NB4 (cell line): Measurements from ENCODE around the gene MAGI1.

Source experiments
- MYC ChIP-seq: IDR thresholded peaks from 2 replicates; pipeline ENCODE4 v1.6.1; 2011; ENCODE audit warnings: low read depth, low read length
- POLR2A ChIP-seq: IDR thresholded peaks from 2 replicates; pipeline ENCODE4 v1.6.1; 2011; ENCODE audit warnings: mild to moderate bottlenecking; ENCODE audit not compliant: insufficient read length; ENCODE audit errors: extremely low read depth
- TF ChIP-seq, protein P1 (sequence below): IDR thresholded peaks from one replicate; pipeline ENCODE4 v1.5.1; 2012; ENCODE audit warnings: low read depth, low read length
- TF ChIP-seq, protein P2 (sequence below): IDR thresholded peaks from 2 replicates; pipeline ENCODE4 v1.6.1; 2011; ENCODE audit warnings: low read depth, low read length

DNA sequence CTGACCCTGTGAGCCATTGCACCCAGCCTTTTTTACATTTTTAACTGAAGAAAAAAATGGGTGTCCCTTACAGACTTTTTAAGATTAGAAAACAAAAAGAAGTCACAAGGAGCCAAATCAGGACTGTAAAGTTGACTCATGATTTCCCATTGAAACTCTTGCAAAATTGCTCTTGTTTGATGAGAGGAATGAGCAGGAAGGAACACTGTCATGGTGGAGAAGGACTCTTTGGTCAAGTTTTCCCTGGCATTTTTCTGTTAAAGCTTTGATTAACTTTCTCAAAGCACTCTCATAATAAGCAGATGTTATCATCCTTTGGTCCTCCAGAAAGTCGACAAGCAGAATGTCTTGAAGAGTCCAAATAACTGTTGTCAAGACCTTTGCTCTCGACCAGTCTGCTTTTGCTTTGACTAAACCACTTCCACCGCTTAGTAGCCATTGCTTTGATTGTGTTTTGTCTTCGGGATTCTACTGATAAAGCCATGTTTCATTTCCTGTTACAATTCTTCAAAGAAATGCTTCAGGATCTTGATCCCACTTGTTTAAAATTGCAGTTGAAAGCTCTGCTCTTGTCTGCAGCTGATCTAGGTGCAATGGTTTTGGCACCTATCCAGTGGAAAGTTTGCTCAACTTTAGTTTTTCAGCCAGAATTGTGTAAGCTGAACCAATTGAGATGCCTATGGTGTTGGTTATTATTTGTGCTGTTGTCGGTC is 369.4 kb downstream of the MAGI1 start:
- TF ChIP-seq, protein P1, sequence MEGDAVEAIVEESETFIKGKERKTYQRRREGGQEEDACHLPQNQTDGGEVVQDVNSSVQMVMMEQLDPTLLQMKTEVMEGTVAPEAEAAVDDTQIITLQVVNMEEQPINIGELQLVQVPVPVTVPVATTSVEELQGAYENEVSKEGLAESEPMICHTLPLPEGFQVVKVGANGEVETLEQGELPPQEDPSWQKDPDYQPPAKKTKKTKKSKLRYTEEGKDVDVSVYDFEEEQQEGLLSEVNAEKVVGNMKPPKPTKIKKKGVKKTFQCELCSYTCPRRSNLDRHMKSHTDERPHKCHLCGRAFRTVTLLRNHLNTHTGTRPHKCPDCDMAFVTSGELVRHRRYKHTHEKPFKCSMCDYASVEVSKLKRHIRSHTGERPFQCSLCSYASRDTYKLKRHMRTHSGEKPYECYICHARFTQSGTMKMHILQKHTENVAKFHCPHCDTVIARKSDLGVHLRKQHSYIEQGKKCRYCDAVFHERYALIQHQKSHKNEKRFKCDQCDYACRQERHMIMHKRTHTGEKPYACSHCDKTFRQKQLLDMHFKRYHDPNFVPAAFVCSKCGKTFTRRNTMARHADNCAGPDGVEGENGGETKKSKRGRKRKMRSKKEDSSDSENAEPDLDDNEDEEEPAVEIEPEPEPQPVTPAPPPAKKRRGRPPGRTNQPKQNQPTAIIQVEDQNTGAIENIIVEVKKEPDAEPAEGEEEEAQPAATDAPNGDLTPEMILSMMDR: no peak
- TF ChIP-seq, protein P2, sequence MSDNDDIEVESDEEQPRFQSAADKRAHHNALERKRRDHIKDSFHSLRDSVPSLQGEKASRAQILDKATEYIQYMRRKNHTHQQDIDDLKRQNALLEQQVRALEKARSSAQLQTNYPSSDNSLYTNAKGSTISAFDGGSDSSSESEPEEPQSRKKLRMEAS: no peak
- TF ChIP-seq POLR2A (no peak), MYC (no peak)
